PC-3 (cell line): ENCODE measurements around the gene ENTREP1. TPM values are rescaled to one million over a fixed set of nuclear protein-coding genes. Genes with fewer than 3 reads are reported as not detected.

ENCODE experiments used
- ATAC-seq: fragments of 200-7000 bp; cut with Tn5 transposase; 2 replicates; pipeline ENCODE4 v1.9.1; 2020; ENCODE audit warnings: mild to moderate bottlenecking, moderate library complexity
- BruUV-seq: library from RNA; stranded (reverse); fragments of 400-500 nt; replicated peaks from 2 replicates; lab custom pipeline; 2021; lab: Mats Ljungman, UMichigan
- CTCF ChIA-PET: fragments of 300-600 bp; sonication (Branson Sonifier 250); formaldehyde crosslinking; loops from one replicate; lab custom pipeline; 2022; ENCODE audit warnings: antibody characterized with exemption; lab: Charles Lee
- POLR2A ChIA-PET: fragments of 300-600 bp; sonication (Branson Sonifier 250); formaldehyde crosslinking; loops from one replicate; lab custom pipeline; 2022; ENCODE audit warnings: antibody characterized with exemption; ENCODE audit not compliant: unreplicated experiment; lab: Charles Lee
- DNase-seq: peaks from one replicate; pipeline ENCODE4 v3.0.0-alpha.2; 2015
- H2AFZ ChIP-seq: fragments of 300-600 bp; sonication (generic); 2 replicates; pipeline ENCODE4 v1.6.0; 2016; ENCODE audit warnings: antibody characterized with exemption, low read length
- H3F3A ChIP-seq: fragments of 300-600 bp; sonication (generic); one replicate; pipeline ENCODE4 v1.6.0; 2017; ENCODE audit warnings: antibody characterized with exemption, low read length, control low read depth, mild to moderate bottlenecking; ENCODE audit not compliant: unreplicated experiment
- H3K27ac ChIP-seq: fragments of 300-600 bp; sonication (generic); 2 replicates; pipeline ENCODE4 v1.5.1; 2016; ENCODE audit warnings: mild to moderate bottlenecking, low read length
- H3K27me3 ChIP-seq: fragments of 300-600 bp; sonication (generic); 2 replicates; pipeline ENCODE4 v1.6.1; 2016; ENCODE audit warnings: low read length, mixed read lengths
- H3K36me3 ChIP-seq: fragments of 300-600 bp; sonication (generic); 2 replicates; pipeline ENCODE4 v1.6.1; 2016; ENCODE audit warnings: low read depth, mixed run types, low read length, mixed read lengths
- H3K4me1 ChIP-seq: fragments of 300-600 bp; sonication (generic); 2 replicates; pipeline ENCODE4 v1.5.1; 2016; ENCODE audit warnings: low read length; ENCODE audit not compliant: insufficient read depth
- H3K4me2 ChIP-seq: fragments of 300-600 bp; sonication (generic); 2 replicates; pipeline ENCODE4 v1.6.0; 2016; ENCODE audit warnings: low read length
- H3K4me3 ChIP-seq: fragments of 300-600 bp; sonication (generic); 2 replicates; pipeline ENCODE4 v1.5.1; 2016; ENCODE audit warnings: mild to moderate bottlenecking, low read length, mixed read lengths
- H3K79me2 ChIP-seq: fragments of 300-600 bp; sonication (generic); 2 replicates; pipeline ENCODE4 v1.6.1; 2017; ENCODE audit warnings: low read length, mixed read lengths
- H3K9ac ChIP-seq: fragments of 300-600 bp; sonication (generic); 2 replicates; pipeline ENCODE4 v1.6.0; 2016; ENCODE audit warnings: mild to moderate bottlenecking, low read length
- H3K9me2 ChIP-seq: fragments of 300-600 bp; sonication (generic); replicated peaks from 2 replicates; pipeline ENCODE4 v1.6.1; 2016; ENCODE audit warnings: mixed run types, low read length, mixed read lengths
- H3K9me3 ChIP-seq: fragments of 300-600 bp; sonication (generic); 2 replicates; pipeline ENCODE4 v1.6.1; 2016; ENCODE audit warnings: low read length, mixed read lengths
- H4K20me1 ChIP-seq: fragments of 300-600 bp; sonication (generic); 2 replicates; pipeline ENCODE4 v1.6.1; 2016; ENCODE audit warnings: low read length, mixed read lengths
- EZH2 ChIP-seq: fragments of 300-600 bp; sonication (generic); IDR thresholded peaks from one replicate; pipeline ENCODE4 v1.6.1; 2017; ENCODE audit warnings: antibody characterized with exemption, mild to moderate bottlenecking, low read length; ENCODE audit not compliant: unreplicated experiment
- EZH2phosphoT487 ChIP-seq: fragments of 300-600 bp; sonication (generic); IDR thresholded peaks from 2 replicates; pipeline ENCODE4 v1.6.1; 2018; ENCODE audit warnings: mild to moderate bottlenecking, antibody characterized with exemption, low read length, borderline replicate concordance
- intact Hi-C: fragments of 100-400 bp; cut with micrococcal nuclease; formaldehyde crosslinking; loops from 2 replicates; pipeline ENCODE4 v1.9.0; 2023
- total RNA-seq: library from RNA; depleted of rRNA; stranded (reverse); fragments of >200 nt; gene quantifications from 2 replicates; pipeline ENCODE4 v1.2.3, GENCODE V29; 2014
- TF ChIP-seq, protein P1 (sequence below): fragments of 300-600 bp; sonication (generic); conservative IDR thresholded peaks from 2 replicates; pipeline ENCODE4 v1.5.1; 2017; ENCODE audit warnings: antibody characterized with exemption, low read depth, mild to moderate bottlenecking, low read length

The ENTREP1 gene
- total RNA-seq, 1 experiment from 2014 or later: 0.36 TPM

DNA sequence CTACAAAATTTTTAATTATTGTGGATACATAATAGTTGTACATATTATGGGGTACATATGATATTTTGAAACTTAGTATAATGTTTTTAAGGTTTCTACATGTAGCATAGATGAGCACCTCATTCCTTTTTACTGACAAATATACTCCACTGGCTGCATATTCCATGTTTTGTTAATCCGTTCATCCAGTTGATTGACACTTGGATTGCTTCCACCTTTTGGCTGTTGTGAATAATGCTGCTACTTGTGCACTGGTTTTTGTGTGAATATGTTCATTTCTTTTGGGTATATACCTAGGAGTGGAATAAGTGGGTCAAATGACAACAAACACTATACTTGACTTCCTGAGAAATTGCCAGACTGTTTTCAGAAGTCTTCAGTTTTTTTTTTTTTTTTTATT, 2.8 kb upstream of the ENTREP1 start:
- Histone ChIP-seq H3K9me2 (no peaks in the 10 kb centered on the region), H3K27me3 (peaks cover 35% of the 10 kb centered on the region), H3K4me1 (0 out of 2 replicates have a peak, but pooled peaks cover 2% of the 10 kb centered on the region), H4K20me1 (no peaks in the 10 kb centered on the region), H3K4me3 (no peak overlapping the region), H3K4me2 (no peak overlapping the region), H3K9ac (no peak overlapping the region), H3F3A (no peaks in the 10 kb centered on the region), H3K36me3 (no peaks in the 10 kb centered on the region), H3K27ac (no peak overlapping the region), H3K79me2 (no peaks in the 10 kb centered on the region), H2AFZ (no peak overlapping the region), H3K9me3 (no peaks in the 10 kb centered on the region)
- BruUV-seq: no TSS peak
- TF ChIP-seq, protein P1, sequence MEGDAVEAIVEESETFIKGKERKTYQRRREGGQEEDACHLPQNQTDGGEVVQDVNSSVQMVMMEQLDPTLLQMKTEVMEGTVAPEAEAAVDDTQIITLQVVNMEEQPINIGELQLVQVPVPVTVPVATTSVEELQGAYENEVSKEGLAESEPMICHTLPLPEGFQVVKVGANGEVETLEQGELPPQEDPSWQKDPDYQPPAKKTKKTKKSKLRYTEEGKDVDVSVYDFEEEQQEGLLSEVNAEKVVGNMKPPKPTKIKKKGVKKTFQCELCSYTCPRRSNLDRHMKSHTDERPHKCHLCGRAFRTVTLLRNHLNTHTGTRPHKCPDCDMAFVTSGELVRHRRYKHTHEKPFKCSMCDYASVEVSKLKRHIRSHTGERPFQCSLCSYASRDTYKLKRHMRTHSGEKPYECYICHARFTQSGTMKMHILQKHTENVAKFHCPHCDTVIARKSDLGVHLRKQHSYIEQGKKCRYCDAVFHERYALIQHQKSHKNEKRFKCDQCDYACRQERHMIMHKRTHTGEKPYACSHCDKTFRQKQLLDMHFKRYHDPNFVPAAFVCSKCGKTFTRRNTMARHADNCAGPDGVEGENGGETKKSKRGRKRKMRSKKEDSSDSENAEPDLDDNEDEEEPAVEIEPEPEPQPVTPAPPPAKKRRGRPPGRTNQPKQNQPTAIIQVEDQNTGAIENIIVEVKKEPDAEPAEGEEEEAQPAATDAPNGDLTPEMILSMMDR: no peak
- TF ChIP-seq EZH2: no peak
- TF ChIP-seq EZH2phosphoT487: no peak
- ChIA-PET CTCF (no interaction called here), POLR2A (no interaction called here)
- intact Hi-C loops: no loop called here
- ATAC-seq: no peak
- DNase-seq: no peak

DNA sequence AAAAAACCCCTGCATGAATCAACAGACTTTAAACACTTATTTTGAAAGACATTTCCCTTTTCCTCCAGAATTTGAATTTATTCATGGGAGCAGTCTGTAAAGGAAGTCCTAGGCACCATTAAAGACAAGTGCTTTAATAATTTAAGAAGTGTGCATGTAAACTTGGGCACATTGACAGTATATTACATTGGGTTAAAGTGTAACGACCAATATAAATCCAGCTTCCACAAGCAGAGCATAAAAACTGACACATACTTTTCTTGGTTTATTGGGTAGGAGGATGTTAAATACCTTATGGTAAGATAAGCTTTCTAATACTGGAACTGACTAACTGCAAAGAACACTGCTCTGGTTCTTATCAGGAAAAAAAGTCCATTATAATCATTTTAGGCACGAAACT, 1.2 kb upstream of the ENTREP1 start:
- TF ChIP-seq, protein P1: no peak
- TF ChIP-seq EZH2 (no peak), EZH2phosphoT487 (no peak)
- no peaks in the 10 kb centered on the region for H3K4me1 ChIP-seq
- peak overlapping the region; percentile 94 for H3K4me2 ChIP-seq
- ChIA-PET CTCF (no interaction called here), POLR2A (interaction anchor here (0.5 kb wide), 1 partner anchor 285 kb away, joined by 14 read pairs; no protein-coding TSS in a partner anchor)
- BruUV-seq: no TSS peak
- no peaks in the 10 kb centered on the region for H3K36me3 ChIP-seq
- no peak overlapping the region for H3K9ac ChIP-seq
- no peak overlapping the region for H3K27ac ChIP-seq
- DNase-seq (no peak), ATAC-seq (no peak)
- no peak overlapping the region for H3K4me3 ChIP-seq
- no peaks in the 10 kb centered on the region for H4K20me1 ChIP-seq
- no peaks in the 10 kb centered on the region for H3K9me3 ChIP-seq
- intact Hi-C loops: no loop called here
- H3F3A ChIP-seq: no peaks in the 10 kb centered on the region
- peaks cover 38% of the 10 kb centered on the region for H3K27me3 ChIP-seq
- no peaks in the 10 kb centered on the region for H3K79me2 ChIP-seq
- H2AFZ ChIP-seq: no peak overlapping the region
- H3K9me2 ChIP-seq: no peaks in the 10 kb centered on the region

DNA sequence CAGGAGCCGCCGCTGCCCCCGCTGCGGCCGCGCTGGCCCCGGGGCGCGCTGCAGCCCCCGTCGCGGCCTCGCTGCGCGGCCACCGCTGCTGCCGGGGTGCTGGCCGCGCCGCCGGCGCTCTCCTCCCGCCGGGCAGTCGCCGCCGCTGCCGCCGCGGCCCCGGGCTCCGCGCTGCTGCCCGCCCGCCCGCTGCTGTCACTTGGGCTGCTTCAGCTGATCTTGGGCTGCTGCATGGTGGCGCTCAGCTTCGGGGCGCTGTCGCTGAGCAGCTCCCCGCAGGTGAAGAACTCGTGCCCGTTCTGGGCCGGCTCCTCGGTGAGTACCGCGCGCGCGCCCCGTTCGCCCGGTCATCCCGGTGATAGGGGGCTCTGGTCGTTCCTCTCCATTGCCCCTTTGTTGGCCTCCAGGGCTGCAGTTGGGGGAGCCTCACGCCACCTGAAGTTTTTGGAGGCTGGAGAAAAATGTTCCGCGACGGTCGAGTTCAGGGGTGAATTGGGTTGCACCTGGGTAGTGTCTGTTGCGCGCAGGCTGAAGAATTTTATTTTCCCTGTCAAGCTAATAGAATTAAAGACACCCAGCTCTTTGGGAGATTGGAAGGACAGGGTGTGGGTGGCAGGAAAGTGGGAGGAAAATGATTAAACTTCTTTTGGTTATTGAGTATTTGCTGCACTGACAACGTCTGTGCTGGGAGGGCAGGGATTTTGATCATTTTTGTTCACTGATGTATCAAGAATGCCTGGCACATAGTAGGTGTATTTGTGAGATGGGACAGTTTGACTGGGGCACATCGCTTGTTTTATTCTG, 596 bp downstream of the ENTREP1 start:
- no peak overlapping the region for H3K9ac ChIP-seq
- no TSS peak for BruUV-seq
- H4K20me1 ChIP-seq: no peaks in the 10 kb centered on the region
- intact Hi-C loops: no loop called here
- H2AFZ ChIP-seq: peak overlapping the region; percentile 59; the same call in 1 of the 2 replicates
- H3K4me1 ChIP-seq: no peaks in the 10 kb centered on the region
- ATAC-seq (peak; percentile 51), DNase-seq (no peak)
- ChIA-PET CTCF (no interaction called here), POLR2A (no interaction called here)
- no peaks in the 10 kb centered on the region for H3K9me3 ChIP-seq
- peak overlapping the region; percentile 94 for H3K4me2 ChIP-seq
- peaks cover 31% of the 10 kb centered on the region for H3K27me3 ChIP-seq
- H3K4me3 ChIP-seq: peak overlapping the region; percentile 59
- TF ChIP-seq EZH2 (no peak), EZH2phosphoT487 (no peak)
- TF ChIP-seq, protein P1: no peak
- H3F3A ChIP-seq: no peaks in the 10 kb centered on the region
- no peaks in the 10 kb centered on the region for H3K79me2 ChIP-seq
- H3K9me2 ChIP-seq: no peaks in the 10 kb centered on the region
- no peaks in the 10 kb centered on the region for H3K36me3 ChIP-seq
- no peak overlapping the region for H3K27ac ChIP-seq
